T-helper 2 cell treated with Interferon-gamma antibody and Interleukin-4, amounts not matched to agents 5 μg/mL and 100 μg/mL, for 36 hours (primary cell): ENCODE measurements around the gene METTL16.

Experiments used
- DNase-seq: peaks from one replicate; pipeline ENCODE4 v3.0.0; 2021; ENCODE audit warnings: low spot score
- H3K27ac Mint-ChIP-seq: one replicate; pipeline ENCODE4 v1.8.0; 2021; ENCODE audit warnings: mild to moderate bottlenecking, mixed read lengths
- H3K27me3 Mint-ChIP-seq: one replicate; pipeline ENCODE4 v1.8.0; 2021; ENCODE audit warnings: low read depth, mixed read lengths
- H3K36me3 Mint-ChIP-seq: one replicate; pipeline ENCODE4 v1.8.0; 2021; ENCODE audit warnings: low read depth, mixed read lengths
- H3K4me1 Mint-ChIP-seq: one replicate; pipeline ENCODE4 v1.8.0; 2021; ENCODE audit warnings: low read depth, mixed read lengths
- H3K4me3 Mint-ChIP-seq: one replicate; pipeline ENCODE4 v1.8.0; 2022; ENCODE audit warnings: mild to moderate bottlenecking, moderate library complexity, mixed read lengths
- H3K9me3 Mint-ChIP-seq: one replicate; pipeline ENCODE4 v1.8.0; 2021; ENCODE audit warnings: mixed read lengths

METTL16 gene

DNA sequence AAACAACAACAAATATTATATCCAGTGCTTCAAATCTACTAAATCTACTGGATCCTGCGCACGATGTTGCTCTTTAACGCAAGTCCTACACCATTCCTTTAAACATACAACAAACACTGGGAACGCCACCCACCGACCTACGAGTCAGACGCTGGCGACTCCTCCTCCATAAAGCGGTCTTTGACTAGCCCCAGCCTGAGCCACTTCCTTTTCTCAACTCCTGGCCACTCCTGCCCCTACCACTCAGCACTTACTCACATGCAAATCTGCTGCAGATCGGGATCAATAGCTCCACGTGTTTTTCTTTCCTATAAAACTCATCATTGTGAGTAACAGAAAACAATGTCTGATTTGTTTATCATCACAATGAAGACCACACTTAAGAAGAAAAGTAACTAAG, 78.0 kb downstream of the METTL16 start:
- no peak overlapping the region for H3K27ac Mint-ChIP-seq
- no peak for DNase-seq
- no peaks in the 10 kb centered on the region for H3K27me3 Mint-ChIP-seq
- no peak overlapping the region for H3K4me3 Mint-ChIP-seq
- H3K36me3 Mint-ChIP-seq = peaks cover 17% of the 10 kb centered on the region
- no peaks in the 10 kb centered on the region for H3K4me1 Mint-ChIP-seq
- no peaks in the 10 kb centered on the region for H3K9me3 Mint-ChIP-seq

DNA sequence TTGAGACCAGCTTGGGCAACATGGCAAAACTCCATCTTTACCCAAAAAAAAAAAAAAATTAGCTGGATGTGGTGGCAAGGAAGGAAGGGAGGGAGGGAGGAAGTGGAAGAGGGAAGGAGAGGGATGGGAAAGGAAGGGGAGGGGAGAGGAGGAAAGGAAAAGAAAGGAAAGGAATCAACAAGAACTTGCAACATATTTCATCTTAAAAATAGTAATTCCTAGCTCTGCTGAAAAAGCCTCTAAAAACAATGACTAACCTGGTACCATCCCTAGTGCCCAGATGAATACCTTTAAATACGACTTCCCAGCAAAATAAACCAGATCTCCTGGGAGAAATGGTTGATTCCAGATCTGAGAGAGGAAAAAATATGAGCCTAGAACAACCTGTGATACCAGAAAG, 83.8 kb downstream of the METTL16 start:
- peaks cover 5% of the 10 kb centered on the region for H3K36me3 Mint-ChIP-seq
- no peak for DNase-seq
- no peaks in the 10 kb centered on the region for H3K9me3 Mint-ChIP-seq
- H3K4me3 Mint-ChIP-seq = no peak overlapping the region
- H3K27me3 Mint-ChIP-seq = no peaks in the 10 kb centered on the region
- no peaks in the 10 kb centered on the region for H3K4me1 Mint-ChIP-seq
- no peak overlapping the region for H3K27ac Mint-ChIP-seq

GRCh38 chr17:2427215-2427614, 84.5 kb downstream of the METTL16 start:
- DNase-seq = no peak
- Mint-ChIP-seq H3K4me1 (no peaks in the 10 kb centered on the region), H3K4me3 (no peak overlapping the region), H3K36me3 (peaks cover 5% of the 10 kb centered on the region), H3K27ac (no peak overlapping the region), H3K27me3 (no peaks in the 10 kb centered on the region), H3K9me3 (no peaks in the 10 kb centered on the region)

DNA sequence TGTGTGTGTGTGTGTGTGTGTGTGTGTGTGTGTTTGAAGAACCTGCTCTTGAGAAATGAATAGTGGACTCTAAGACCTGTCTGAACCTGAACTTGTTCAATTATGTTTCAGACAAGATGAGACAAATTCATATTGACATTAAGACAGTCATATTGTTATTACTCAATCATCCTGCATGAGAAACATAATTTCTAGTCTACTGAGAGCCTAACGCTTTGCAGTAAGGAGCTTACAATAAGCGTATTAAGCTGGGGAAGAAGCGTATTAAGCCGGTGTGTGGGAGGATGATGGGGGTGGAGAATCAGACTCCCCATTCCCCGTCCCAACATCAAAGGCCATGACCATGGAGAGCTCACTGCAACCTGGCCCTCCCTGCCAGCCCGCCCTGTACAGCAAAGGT, 88.4 kb downstream of the METTL16 start:
- Mint-ChIP-seq H3K9me3 (no peaks in the 10 kb centered on the region), H3K4me1 (no peaks in the 10 kb centered on the region), H3K36me3 (peaks cover 13% of the 10 kb centered on the region), H3K27me3 (no peaks in the 10 kb centered on the region), H3K4me3 (no peak overlapping the region), H3K27ac (no peak overlapping the region)
- no peak for DNase-seq

- Mint-ChIP-seq H3K4me3 (no peak overlapping the region), H3K4me1 (no peaks in the 10 kb centered on the region), H3K27ac (no peak overlapping the region), H3K9me3 (no peaks in the 10 kb centered on the region), H3K27me3 (no peaks in the 10 kb centered on the region), H3K36me3 (peaks cover 13% of the 10 kb centered on the region)
- DNase-seq = no peak
These were observed 90.2 kb downstream of the METTL16 start for GRCh38 chr17:2421315-2422147.

- Mint-ChIP-seq H3K4me3 (no peak overlapping the region), H3K27ac (no peak overlapping the region), H3K9me3 (no peaks in the 10 kb centered on the region), H3K27me3 (no peaks in the 10 kb centered on the region), H3K36me3 (peaks cover 8% of the 10 kb centered on the region), H3K4me1 (no peaks in the 10 kb centered on the region)
- no peak for DNase-seq
These were observed 91.5 kb downstream of the METTL16 start for GRCh38 chr17:2420176-2420575.

GRCh38 chr17:2419486-2419885, 92.2 kb downstream of the METTL16 start:
- no peak for DNase-seq
- Mint-ChIP-seq H3K4me3 (no peak overlapping the region), H3K9me3 (no peaks in the 10 kb centered on the region), H3K27ac (no peak overlapping the region), H3K27me3 (no peaks in the 10 kb centered on the region), H3K4me1 (no peaks in the 10 kb centered on the region), H3K36me3 (peaks cover 8% of the 10 kb centered on the region)

GRCh38 chr17:2418572-2418971, 93.1 kb downstream of the METTL16 start:
- H3K4me3 Mint-ChIP-seq = no peak overlapping the region
- no peaks in the 10 kb centered on the region for H3K9me3 Mint-ChIP-seq
- no peak overlapping the region for H3K27ac Mint-ChIP-seq
- peaks cover 12% of the 10 kb centered on the region for H3K36me3 Mint-ChIP-seq
- no peaks in the 10 kb centered on the region for H3K4me1 Mint-ChIP-seq
- DNase-seq = no peak
- H3K27me3 Mint-ChIP-seq = no peaks in the 10 kb centered on the region

- Mint-ChIP-seq H3K4me1 (no peaks in the 10 kb centered on the region), H3K27me3 (no peaks in the 10 kb centered on the region), H3K36me3 (peaks cover 9% of the 10 kb centered on the region), H3K4me3 (no peak overlapping the region), H3K27ac (no peak overlapping the region), H3K9me3 (no peaks in the 10 kb centered on the region)
- peak; percentile 74 for DNase-seq
These were observed 95.5 kb downstream of the METTL16 start for GRCh38 chr17:2416010-2416734.

GRCh38 chr17:2415081-2415480, 96.6 kb downstream of the METTL16 start:
- Mint-ChIP-seq H3K27me3 (no peaks in the 10 kb centered on the region), H3K9me3 (no peaks in the 10 kb centered on the region), H3K36me3 (peaks cover 8% of the 10 kb centered on the region), H3K4me1 (no peaks in the 10 kb centered on the region), H3K27ac (no peak overlapping the region), H3K4me3 (no peak overlapping the region)
- DNase-seq = no peak

DNA sequence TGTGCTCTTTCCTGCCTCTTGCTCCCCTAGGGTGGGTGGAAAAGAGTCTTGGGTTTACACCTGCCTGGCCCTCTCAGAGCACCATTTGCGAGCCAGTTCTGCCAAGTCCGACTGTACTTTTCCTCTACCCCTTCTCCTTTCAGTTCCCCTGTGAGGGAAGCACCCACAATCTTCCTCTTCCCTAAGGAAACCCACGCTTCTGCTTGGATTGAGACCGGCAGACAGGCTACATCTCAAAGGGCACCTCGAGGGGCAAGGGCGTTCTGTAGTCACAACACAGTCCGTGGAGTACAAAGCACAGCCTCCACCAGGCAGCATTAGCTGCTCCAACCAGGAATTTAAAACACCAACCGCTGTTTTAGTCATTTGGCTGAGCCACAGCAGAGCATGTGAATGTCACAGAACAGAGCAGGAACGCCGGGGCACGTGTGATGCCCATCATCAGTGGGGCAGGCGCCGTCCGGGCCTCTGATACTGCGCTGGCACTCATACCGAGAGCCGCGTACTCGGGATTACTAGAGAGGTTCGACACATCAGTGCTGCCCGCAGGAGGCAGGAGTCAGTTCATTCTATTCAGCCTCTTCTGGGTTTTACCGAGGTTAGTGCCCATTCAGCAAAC, 97.1 kb downstream of the METTL16 start:
- Mint-ChIP-seq H3K27me3 (no peaks in the 10 kb centered on the region), H3K4me1 (no peaks in the 10 kb centered on the region), H3K36me3 (peaks cover 6% of the 10 kb centered on the region), H3K9me3 (no peaks in the 10 kb centered on the region), H3K4me3 (no peak overlapping the region), H3K27ac (no peak overlapping the region)
- no peak for DNase-seq

DNA sequence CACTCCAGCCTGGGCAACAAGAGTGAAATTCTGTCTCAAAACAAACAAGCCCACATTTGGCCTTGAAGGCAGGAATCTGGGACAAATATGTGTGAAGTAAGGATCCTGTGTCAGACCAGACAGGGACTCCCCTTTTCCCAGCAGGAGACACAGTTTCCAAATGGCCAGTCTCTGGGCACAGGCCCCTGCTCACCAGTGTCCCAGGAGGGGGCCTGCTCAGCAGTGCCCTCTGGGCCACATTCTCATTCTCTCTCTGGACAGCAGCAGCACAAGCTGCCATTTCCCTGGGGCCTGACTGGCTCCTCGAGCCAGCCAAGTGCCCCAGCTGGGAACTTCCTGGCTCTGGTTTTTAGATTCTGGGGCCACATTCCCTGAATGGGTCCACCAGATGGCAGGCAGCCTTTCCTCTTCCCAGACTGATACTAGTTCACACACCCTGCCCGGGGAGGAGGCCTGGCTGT, 99.1 kb downstream of the METTL16 start:
- no peak overlapping the region for H3K27ac Mint-ChIP-seq
- H3K27me3 Mint-ChIP-seq = no peaks in the 10 kb centered on the region
- no peak overlapping the region for H3K4me3 Mint-ChIP-seq
- H3K4me1 Mint-ChIP-seq = no peaks in the 10 kb centered on the region
- no peak for DNase-seq
- no peaks in the 10 kb centered on the region for H3K9me3 Mint-ChIP-seq
- H3K36me3 Mint-ChIP-seq = peaks cover 4% of the 10 kb centered on the region

DNA sequence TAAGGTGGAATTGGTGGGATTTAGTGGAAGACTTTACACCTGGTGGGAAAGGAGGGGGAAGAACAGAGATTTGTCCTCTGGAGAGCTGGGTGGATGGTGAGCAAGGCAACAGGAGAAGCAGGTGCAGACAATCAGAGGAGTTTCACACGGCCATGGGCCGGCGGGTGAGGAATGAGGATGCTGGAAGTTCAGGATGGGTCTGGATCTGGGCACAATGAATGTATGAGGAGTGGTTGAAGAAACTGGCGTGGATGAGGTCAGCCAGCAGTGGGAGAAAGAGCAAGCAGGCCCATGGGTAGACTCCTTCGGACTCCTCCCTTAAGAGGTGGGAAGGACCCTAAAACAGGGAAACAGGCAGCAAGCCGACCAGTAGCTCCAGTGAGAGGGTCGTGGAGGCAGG, 100.7 kb downstream of the METTL16 start:
- DNase-seq = no peak
- no peaks in the 10 kb centered on the region for H3K27me3 Mint-ChIP-seq
- H3K27ac Mint-ChIP-seq = no peak overlapping the region
- peaks cover 6% of the 10 kb centered on the region for H3K36me3 Mint-ChIP-seq
- H3K4me3 Mint-ChIP-seq = no peak overlapping the region
- no peaks in the 10 kb centered on the region for H3K9me3 Mint-ChIP-seq
- peaks cover 11% of the 10 kb centered on the region for H3K4me1 Mint-ChIP-seq
